ENCODE measurements around the gene FOXC1. TPM values are rescaled to one million over a fixed set of nuclear protein-coding genes. Genes with fewer than 3 reads are reported as not detected.

Gene FOXC1
- polyA plus RNA-seq, 1 of the 3 experiments (the other 2 are of a cell fraction) = 4.3 TPM

DNA sequence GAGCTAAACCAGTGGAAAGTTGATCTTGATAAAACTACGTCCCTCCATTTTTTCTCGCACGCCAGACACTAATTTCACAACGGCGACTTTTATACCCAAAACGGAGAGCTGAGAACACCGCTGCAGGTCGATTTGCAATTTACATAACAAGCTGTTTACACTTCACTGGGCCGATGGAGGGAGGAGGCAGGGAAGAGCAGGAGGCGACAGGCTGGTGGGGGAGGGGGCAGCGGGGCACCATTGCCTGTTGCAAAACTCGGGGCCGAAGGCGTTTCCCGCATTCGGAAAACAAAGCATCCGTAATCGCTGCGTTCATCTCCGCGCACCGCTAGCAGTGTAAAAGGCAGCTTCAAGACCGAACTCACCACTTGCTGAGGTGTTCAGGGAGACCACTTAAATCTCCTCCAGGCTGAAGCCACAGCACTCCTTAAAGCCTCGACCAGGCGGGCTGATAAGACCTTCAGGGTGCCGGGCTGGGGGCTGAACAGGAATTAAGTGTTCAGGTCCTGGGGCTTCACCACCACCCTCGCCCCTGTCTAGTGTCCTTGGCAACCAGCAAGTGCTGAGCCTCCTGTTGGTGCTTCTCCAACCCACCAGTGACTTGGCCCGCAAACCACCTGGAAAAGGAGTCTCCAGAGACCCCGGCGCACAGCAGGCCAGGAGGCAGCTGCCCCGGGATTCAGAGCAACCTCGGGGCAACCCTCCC lies 2.0 kb upstream of the FOXC1 start:
- H2AFZ ChIP-seq (ENCODE audit: low read depth) = no peak overlapping the region
- H3K4me3 ChIP-seq (ENCODE audit: low read depth in 2 of 2, low read length in 1 of 2) = no peak overlapping the region
- WGBS (ENCODE audit: low lambda C conversion rate) = 92% methylated on average over 28 of the region's 32 CpGs
- no peaks in the 10 kb centered on the region for H3K27me3 ChIP-seq (ENCODE audit: insufficient read depth)
- TF ChIP-seq GATA2 (CRISPR knock-in tag; IDR thresholded peaks at IDR 0.05) (no peak), POLR2AphosphoS5 (IDR thresholded peaks at IDR 0.05; ENCODE audit: low read depth, low read length) (no peak), SMC3 (IDR thresholded peaks at IDR 0.05; ENCODE audit: low read depth, low read length) (no peak), FOSL2 (IDR thresholded peaks at IDR 0.05; ENCODE audit: borderline replicate concordance, low read depth) (no peak), GABPA (IDR thresholded peaks at IDR 0.05; ENCODE audit: low read depth) (no peak), TCF12 (IDR thresholded peaks at IDR 0.05) (no peak)
- no peaks in the 10 kb centered on the region for H3K9me2 ChIP-seq
- peaks cover 20% of the 10 kb centered on the region for H3K79me2 ChIP-seq (ENCODE audit: insufficient read depth)
- H3K27ac ChIP-seq (ENCODE audit: low read depth in 2 of 2, low read length in 1 of 2) = no peak overlapping the region
- CTCF ChIA-PET = interaction anchor here (0.6 to 4.6 kb wide), 8 partner anchors 11 to 842 kb away, joined by 3 to 60 read pairs (median 8); no protein-coding TSS in a partner anchor
- peaks cover 6% of the 10 kb centered on the region for H3F3A ChIP-seq (replicated peaks; ENCODE audit: insufficient read depth)
- DNase-seq = no peak
- peaks cover 0 to 8% of the 10 kb centered on the region in 2 experiments; a peak in 1 of 4 replicates for H3K4me1 ChIP-seq (ENCODE audit: control insufficient read depth in 1 of 2, insufficient read depth in 2 of 2, low read depth in 1 of 2, low read length in 1 of 2)
- POLR2A ChIA-PET = no interaction called here
- H3K9me3 ChIP-seq = no peaks in the 10 kb centered on the region
- no peak overlapping the region for H3K9ac ChIP-seq
- peaks cover 0 to 2% of the 10 kb centered on the region in 2 experiments for H3K36me3 ChIP-seq (replicated peaks in 1 of 2; ENCODE audit: control insufficient read depth in 1 of 2, insufficient read depth in 2 of 2, low read length in 1 of 2)
- H4K20me1 ChIP-seq (ENCODE audit: insufficient read depth) = peaks cover 9% of the 10 kb centered on the region; the same call in 1 of the 2 replicates
- H3K4me2 ChIP-seq = no peak overlapping the region

DNA sequence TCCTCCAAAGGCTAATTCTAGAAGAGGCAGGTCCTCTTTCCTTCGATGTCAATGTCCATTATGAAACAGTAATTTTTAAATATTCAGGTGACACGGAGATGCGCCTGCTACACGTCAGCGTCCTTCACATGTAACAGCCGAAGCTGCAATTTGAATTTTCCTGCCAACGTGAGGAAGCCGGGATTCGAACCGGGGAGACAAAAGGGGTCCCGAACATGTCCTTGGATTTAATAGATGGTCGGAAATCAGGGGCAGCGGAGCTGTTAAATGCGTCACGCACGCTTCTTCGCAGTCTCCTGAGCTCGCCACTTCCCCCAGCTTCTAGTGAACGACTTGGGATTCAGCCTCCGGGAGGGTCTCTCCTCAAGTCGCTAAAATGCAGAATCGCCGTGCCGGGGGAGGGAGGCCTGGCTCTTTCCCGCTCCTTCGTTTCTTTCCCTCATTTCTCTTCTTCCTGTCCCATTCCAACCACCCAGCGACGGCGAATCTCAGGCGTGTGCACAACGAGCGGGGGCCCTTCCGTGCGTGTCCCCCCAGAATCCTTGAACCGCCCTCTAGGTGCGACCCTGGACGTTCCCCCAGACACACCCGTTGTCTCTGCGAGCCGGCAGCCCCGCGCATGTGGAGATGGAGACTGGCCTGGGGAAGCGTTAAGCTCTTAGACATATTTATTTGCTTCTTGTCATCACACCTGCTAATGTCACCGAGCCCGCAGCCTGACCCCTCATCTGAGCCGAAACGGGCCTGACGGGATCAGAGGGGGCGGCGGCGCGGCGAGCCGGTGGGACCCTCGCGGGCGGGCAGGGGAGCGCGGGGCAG lies 1.3 kb upstream of the FOXC1 start:
- POLR2A ChIA-PET = no interaction called here
- WGBS (ENCODE audit: low lambda C conversion rate) = 70% methylated on average over 52 of the region's 59 CpGs

More for the DNA sequence above, 1.3 kb upstream of the FOXC1 start:
- peak overlapping the region; percentile 60 to 70; a peak in 3 of 4 replicates for H3K4me3 ChIP-seq (ENCODE audit: low read depth in 2 of 2, low read length in 1 of 2)
- peak overlapping the region; percentile 94; the same call in 1 of the 2 replicates for H3K4me2 ChIP-seq
- no peaks in the 10 kb centered on the region for H3K9me2 ChIP-seq
- H3K27me3 ChIP-seq (ENCODE audit: insufficient read depth) = no peaks in the 10 kb centered on the region
- H3K27ac ChIP-seq (ENCODE audit: low read depth in 2 of 2, low read length in 1 of 2) = no peak overlapping the region
- H4K20me1 ChIP-seq (ENCODE audit: insufficient read depth) = peaks cover 16% of the 10 kb centered on the region; the same call in 1 of the 2 replicates
- H2AFZ ChIP-seq (ENCODE audit: low read depth) = peak overlapping the region; percentile 87; the same call in 1 of the 2 replicates
- peaks cover 11% of the 10 kb centered on the region for H3F3A ChIP-seq (replicated peaks; ENCODE audit: insufficient read depth)
- no peak for DNase-seq
- CTCF ChIA-PET = interaction anchor here (2.8 to 4.6 kb wide), 4 partner anchors 12 to 745 kb away, joined by 12 to 60 read pairs (median 23); no protein-coding TSS in a partner anchor
- H3K79me2 ChIP-seq (ENCODE audit: insufficient read depth) = peaks cover 28% of the 10 kb centered on the region
- H3K9me3 ChIP-seq = no peaks in the 10 kb centered on the region
- TF ChIP-seq, protein P1, sequence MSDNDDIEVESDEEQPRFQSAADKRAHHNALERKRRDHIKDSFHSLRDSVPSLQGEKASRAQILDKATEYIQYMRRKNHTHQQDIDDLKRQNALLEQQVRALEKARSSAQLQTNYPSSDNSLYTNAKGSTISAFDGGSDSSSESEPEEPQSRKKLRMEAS (IDR thresholded peaks at IDR 0.05; ENCODE audit: low read depth) = no peak
- H3K9ac ChIP-seq = no peak overlapping the region
- H3K4me1 ChIP-seq (ENCODE audit: control insufficient read depth in 1 of 2, insufficient read depth in 2 of 2, low read depth in 1 of 2, low read length in 1 of 2) = peaks cover 0 to 8% of the 10 kb centered on the region in 2 experiments; a peak in 1 of 4 replicates
- H3K36me3 ChIP-seq (replicated peaks in 1 of 2; ENCODE audit: control insufficient read depth in 1 of 2, insufficient read depth in 2 of 2, low read length in 1 of 2) = peaks cover 0 to 2% of the 10 kb centered on the region in 2 experiments

All from SK-N-SH (cell line).